NOMO-1 treated with DMSO at 0.1 percent for 48 hours (cell line): ENCODE measurements around the gene ZNF140.

ENCODE experiments used
- DNase-seq: peaks from one replicate; lab custom pipeline; 2025; ENCODE audit not compliant: unreplicated experiment; lab: John Stamatoyannopoulos, UW

ZNF140 gene

GRCh38 chr12:133080368-133081158, at the start of gene ZNF140:
ZNF140 (plus strand) TSS chr12:133080923; CDS start chr12:133081321, 398 bp downstream.
- DNase-seq, result peak; percentile 94

- DNase-seq, result peak; percentile 98
These were observed 43.3 kb upstream of the ZNF140 start, which contains the start of gene ZNF84 for GRCh38 chr12:133037207-133038005. ZNF84 (plus strand) TSS chr12:133037509; CDS start chr12:133041468, 3,959 bp downstream.

- peak; percentile 11 for DNase-seq
These were observed 42.5 kb upstream of the ZNF140 start for GRCh38 chr12:133038118-133038709.

GRCh38 chr12:133046698-133047097, 34.0 kb upstream of the ZNF140 start:
- no peak for DNase-seq

- DNase-seq, result no peak
These were observed 23.3 kb upstream of the ZNF140 start for GRCh38 chr12:133057446-133057845.

- no peak for DNase-seq
These were observed 22.3 kb upstream of the ZNF140 start for GRCh38 chr12:133058203-133059113.

GRCh38 chr12:133061954-133062353, 18.8 kb upstream of the ZNF140 start:
- no peak for DNase-seq

GRCh38 chr12:133063556-133063955, 17.2 kb upstream of the ZNF140 start:
- no peak for DNase-seq

- DNase-seq, result no peak
These were observed 6.9 kb upstream of the ZNF140 start for GRCh38 chr12:133073836-133074235.

GRCh38 chr12:133080026-133080367, 726 bp upstream of the ZNF140 start:
- DNase-seq, result peak; percentile 99

- DNase-seq, result peak; percentile 45
These were observed 547 bp downstream of the ZNF140 start for GRCh38 chr12:133081159-133081780.

- DNase-seq, result no peak
These were observed 2.6 kb downstream of the ZNF140 start for GRCh38 chr12:133083345-133083744.

- no peak for DNase-seq
These were observed 24.9 kb downstream of the ZNF140 start for GRCh38 chr12:133105620-133106019.

GRCh38 chr12:133106253-133106652, 25.5 kb downstream of the ZNF140 start:
- DNase-seq, result no peak

- no peak for DNase-seq
These were observed 26.4 kb downstream of the ZNF140 start for GRCh38 chr12:133107121-133107520.

- no peak for DNase-seq
These were observed 27.4 kb downstream of the ZNF140 start for GRCh38 chr12:133108150-133108549.

- no peak for DNase-seq
These were observed 39.9 kb downstream of the ZNF140 start for GRCh38 chr12:133120385-133121191.

GRCh38 chr12:133124674-133125073, 44.0 kb downstream of the ZNF140 start:
- no peak for DNase-seq

GRCh38 chr12:133129368-133130037, 48.8 kb downstream of the ZNF140 start:
- peak; percentile 44 for DNase-seq
